ENCODE measurements around the gene CACYBP. TPM values are rescaled to one million over a fixed set of nuclear protein-coding genes. Genes with fewer than 3 reads are reported as not detected.

Gene CACYBP
- total RNA-seq, 1 donor from 2014 or later, result 95.0 TPM

DNA sequence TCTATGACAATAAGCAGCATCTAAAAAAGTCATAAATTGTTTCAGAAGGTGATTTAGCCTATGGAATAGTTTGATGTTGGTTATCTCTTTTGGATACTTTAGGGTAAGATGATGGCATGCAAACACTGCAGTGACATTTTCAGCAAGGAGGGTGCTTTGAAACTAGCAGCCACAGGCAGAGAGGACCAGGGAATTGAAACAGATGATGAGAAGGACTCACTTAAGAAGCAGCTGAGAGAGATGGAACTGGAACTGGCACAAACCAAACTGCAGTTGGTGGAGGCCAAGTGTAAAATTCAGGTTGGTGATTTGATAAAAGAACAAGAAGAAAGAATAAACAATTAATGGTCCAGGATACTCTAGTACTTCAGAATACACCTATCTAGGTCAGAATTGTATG is 11.2 kb upstream of the CACYBP start:
- Histone ChIP-seq H4K20me1 (ENCODE audit: insufficient read depth, low read length) (no peaks in the 10 kb centered on the region), H3K9me3 (ENCODE audit: insufficient read depth, low read depth, low read length) (no peaks in the 10 kb centered on the region), H3K36me3 (ENCODE audit: insufficient read depth, low read length) (no peaks in the 10 kb centered on the region), H3K9ac (ENCODE audit: low read length) (no peak overlapping the region), H3K27me3 (ENCODE audit: insufficient read depth, low read length) (no peaks in the 10 kb centered on the region), H3K27ac (ENCODE audit: low read depth, low read length) (no peak overlapping the region), H3K4me3 (ENCODE audit: insufficient read depth, low read depth, low read length) (no peak overlapping the region), H2AFZ (ENCODE audit: low read depth, low read length) (no peak overlapping the region), H3K79me2 (ENCODE audit: insufficient read depth, low read length) (no peaks in the 10 kb centered on the region), H3K4me1 (ENCODE audit: insufficient read depth, low read length) (no peaks in the 10 kb centered on the region), H3K4me2 (ENCODE audit: low read length) (no peak overlapping the region)
- FAIRE-seq, result no peak
- no peak overlapping the region for H3K27ac Mint-ChIP-seq (ENCODE audit: unreplicated experiment)
- H3K4me1 Mint-ChIP-seq (ENCODE audit: low read depth, unreplicated experiment), result no peaks in the 10 kb centered on the region
- H3K4me3 Mint-ChIP-seq (ENCODE audit: unreplicated experiment), result no peak overlapping the region
- no peaks in the 10 kb centered on the region for H3K27me3 Mint-ChIP-seq (ENCODE audit: low read depth, unreplicated experiment)
- TF ChIP-seq, protein P1, sequence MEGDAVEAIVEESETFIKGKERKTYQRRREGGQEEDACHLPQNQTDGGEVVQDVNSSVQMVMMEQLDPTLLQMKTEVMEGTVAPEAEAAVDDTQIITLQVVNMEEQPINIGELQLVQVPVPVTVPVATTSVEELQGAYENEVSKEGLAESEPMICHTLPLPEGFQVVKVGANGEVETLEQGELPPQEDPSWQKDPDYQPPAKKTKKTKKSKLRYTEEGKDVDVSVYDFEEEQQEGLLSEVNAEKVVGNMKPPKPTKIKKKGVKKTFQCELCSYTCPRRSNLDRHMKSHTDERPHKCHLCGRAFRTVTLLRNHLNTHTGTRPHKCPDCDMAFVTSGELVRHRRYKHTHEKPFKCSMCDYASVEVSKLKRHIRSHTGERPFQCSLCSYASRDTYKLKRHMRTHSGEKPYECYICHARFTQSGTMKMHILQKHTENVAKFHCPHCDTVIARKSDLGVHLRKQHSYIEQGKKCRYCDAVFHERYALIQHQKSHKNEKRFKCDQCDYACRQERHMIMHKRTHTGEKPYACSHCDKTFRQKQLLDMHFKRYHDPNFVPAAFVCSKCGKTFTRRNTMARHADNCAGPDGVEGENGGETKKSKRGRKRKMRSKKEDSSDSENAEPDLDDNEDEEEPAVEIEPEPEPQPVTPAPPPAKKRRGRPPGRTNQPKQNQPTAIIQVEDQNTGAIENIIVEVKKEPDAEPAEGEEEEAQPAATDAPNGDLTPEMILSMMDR (IDR thresholded peaks at IDR 0.05; ENCODE audit: insufficient read depth, low read depth, low read length), result no peak
- no peak for TF ChIP-seq EZH2 (IDR thresholded peaks at IDR 0.05; ENCODE audit: insufficient read depth, low read length)
- DNase-seq (ENCODE audit: low read depth), result no peak
- H3K9me3 Mint-ChIP-seq (ENCODE audit: unreplicated experiment), result no peaks in the 10 kb centered on the region
- H3K36me3 Mint-ChIP-seq (ENCODE audit: low read depth, unreplicated experiment), result peaks cover 3% of the 10 kb centered on the region

DNA sequence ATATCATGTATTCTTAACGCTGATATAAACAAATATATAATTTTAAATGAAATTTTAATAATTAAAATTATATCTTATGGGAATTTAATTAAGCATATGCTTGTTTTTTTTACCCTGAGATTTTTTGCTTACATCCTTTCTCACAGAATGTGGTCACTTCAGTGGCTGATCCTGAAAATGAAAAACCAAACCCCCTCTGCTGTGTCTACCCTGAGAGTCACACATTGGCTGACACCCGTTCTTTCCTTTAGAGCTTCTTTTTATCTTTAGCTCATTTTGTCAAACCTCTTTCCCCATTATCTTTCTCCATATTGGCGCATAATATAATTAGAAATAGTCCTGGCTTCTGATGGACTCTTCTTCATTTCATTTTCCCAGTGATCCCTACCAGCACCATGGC is 10.8 kb upstream of the CACYBP start:
- Mint-ChIP-seq H3K9me3 (ENCODE audit: unreplicated experiment) (no peaks in the 10 kb centered on the region), H3K36me3 (ENCODE audit: low read depth, unreplicated experiment) (peaks cover 3% of the 10 kb centered on the region), H3K4me3 (ENCODE audit: unreplicated experiment) (no peak overlapping the region), H3K4me1 (ENCODE audit: low read depth, unreplicated experiment) (no peaks in the 10 kb centered on the region), H3K27me3 (ENCODE audit: low read depth, unreplicated experiment) (no peaks in the 10 kb centered on the region), H3K27ac (ENCODE audit: unreplicated experiment) (no peak overlapping the region)
- no peaks in the 10 kb centered on the region for H4K20me1 ChIP-seq (ENCODE audit: insufficient read depth, low read length)
- no peaks in the 10 kb centered on the region for H3K79me2 ChIP-seq (ENCODE audit: insufficient read depth, low read length)
- no peaks in the 10 kb centered on the region for H3K4me1 ChIP-seq (ENCODE audit: insufficient read depth, low read length)
- H3K9ac ChIP-seq (ENCODE audit: low read length), result no peak overlapping the region
- DNase-seq (ENCODE audit: low read depth), result no peak
- TF ChIP-seq, protein P1 (IDR thresholded peaks at IDR 0.05; ENCODE audit: insufficient read depth, low read depth, low read length), result no peak
- H3K36me3 ChIP-seq (ENCODE audit: insufficient read depth, low read length), result no peaks in the 10 kb centered on the region
- no peak overlapping the region for H3K4me3 ChIP-seq (ENCODE audit: insufficient read depth, low read depth, low read length)
- H3K27ac ChIP-seq (ENCODE audit: low read depth, low read length), result no peak overlapping the region
- no peaks in the 10 kb centered on the region for H3K27me3 ChIP-seq (ENCODE audit: insufficient read depth, low read length)
- no peaks in the 10 kb centered on the region for H3K9me3 ChIP-seq (ENCODE audit: insufficient read depth, low read depth, low read length)
- no peak for FAIRE-seq
- H3K4me2 ChIP-seq (ENCODE audit: low read length), result no peak overlapping the region
- H2AFZ ChIP-seq (ENCODE audit: low read depth, low read length), result no peak overlapping the region

DNA sequence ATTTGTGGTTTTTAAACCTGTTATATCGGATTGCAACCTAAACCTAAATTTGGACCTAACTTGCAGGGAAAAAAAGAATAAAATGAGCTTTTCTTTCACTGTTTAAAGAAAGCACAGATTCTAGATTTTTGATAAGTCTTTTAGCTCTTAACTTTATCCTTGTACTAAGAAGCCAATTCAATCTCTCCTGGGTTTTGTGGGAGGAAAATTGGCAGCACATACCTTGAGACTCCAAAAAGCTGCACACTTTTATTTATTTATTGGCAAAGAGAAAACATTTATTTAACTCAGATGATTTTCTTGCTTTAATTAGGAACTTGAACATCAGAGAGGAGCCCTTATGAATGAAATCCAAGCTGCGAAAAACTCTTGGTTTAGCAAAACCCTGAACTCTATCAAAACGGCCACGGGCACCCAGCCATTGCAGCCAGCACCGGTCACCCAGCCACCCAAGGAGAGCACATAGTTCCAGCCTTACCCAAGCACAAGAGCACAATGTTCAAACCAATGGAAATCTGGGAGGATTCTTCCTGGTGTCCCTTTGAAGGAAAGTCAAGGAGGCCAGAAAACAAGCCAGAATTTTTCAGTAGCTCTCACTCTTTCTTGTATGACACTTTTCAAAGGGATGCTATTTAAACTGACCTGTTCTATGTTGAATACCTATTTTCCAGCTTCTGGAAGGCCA is 10.1 kb upstream of the CACYBP start:
- no peak overlapping the region for H3K4me3 ChIP-seq (ENCODE audit: insufficient read depth, low read depth, low read length)
- H3K4me1 ChIP-seq (ENCODE audit: insufficient read depth, low read length), result no peaks in the 10 kb centered on the region
- Mint-ChIP-seq H3K4me3 (ENCODE audit: unreplicated experiment) (no peak overlapping the region), H3K27ac (ENCODE audit: unreplicated experiment) (no peak overlapping the region), H3K36me3 (ENCODE audit: low read depth, unreplicated experiment) (peaks cover 3% of the 10 kb centered on the region), H3K4me1 (ENCODE audit: low read depth, unreplicated experiment) (no peaks in the 10 kb centered on the region), H3K27me3 (ENCODE audit: low read depth, unreplicated experiment) (no peaks in the 10 kb centered on the region), H3K9me3 (ENCODE audit: unreplicated experiment) (no peaks in the 10 kb centered on the region)
- H3K9me3 ChIP-seq (ENCODE audit: insufficient read depth, low read depth, low read length), result no peaks in the 10 kb centered on the region
- no peak for TF ChIP-seq EZH2 (IDR thresholded peaks at IDR 0.05; ENCODE audit: insufficient read depth, low read length)
- TF ChIP-seq, protein P1 (IDR thresholded peaks at IDR 0.05; ENCODE audit: insufficient read depth, low read depth, low read length), result no peak
- no peaks in the 10 kb centered on the region for H4K20me1 ChIP-seq (ENCODE audit: insufficient read depth, low read length)
- H3K27ac ChIP-seq (ENCODE audit: low read depth, low read length), result no peak overlapping the region
- no peak overlapping the region for H3K9ac ChIP-seq (ENCODE audit: low read length)
- DNase-seq (ENCODE audit: low read depth) (no peak), FAIRE-seq (no peak)
- no peak overlapping the region for H2AFZ ChIP-seq (ENCODE audit: low read depth, low read length)
- H3K4me2 ChIP-seq (ENCODE audit: low read length), result no peak overlapping the region
- no peaks in the 10 kb centered on the region for H3K27me3 ChIP-seq (ENCODE audit: insufficient read depth, low read length)
- no peaks in the 10 kb centered on the region for H3K79me2 ChIP-seq (ENCODE audit: insufficient read depth, low read length)
- no peaks in the 10 kb centered on the region for H3K36me3 ChIP-seq (ENCODE audit: insufficient read depth, low read length)

Data from astrocyte (in vitro differentiated cells and primary cell).